Activated T-helper 17 cell treated with anti-CD3 and anti-CD28 coated beads, Interleukin-2, amount 50 U/mL, for 72 hours (primary cell): ENCODE data around the gene MAF. TPM values are rescaled to one million over a fixed set of nuclear protein-coding genes. Genes with fewer than 3 reads are reported as not detected.

Source experiments
- ATAC-seq: fragments of 150-1000 bp; cut with Tn5 transposase; replicated peaks from 2 replicates; pipeline ENCODE4 v1.10.0; 2021; ENCODE audit warnings: mild to moderate bottlenecking, moderate library complexity
- H3K27ac Mint-ChIP-seq: one replicate; pipeline ENCODE4 v1.8.0; 2022; ENCODE audit warnings: mixed read lengths
- H3K27me3 Mint-ChIP-seq: one replicate; pipeline ENCODE4 v1.8.0; 2022; ENCODE audit warnings: mixed read lengths
- H3K36me3 Mint-ChIP-seq: one replicate; pipeline ENCODE4 v1.8.0; 2022; ENCODE audit warnings: low read depth, mild to moderate bottlenecking, mixed read lengths
- H3K4me1 Mint-ChIP-seq: one replicate; pipeline ENCODE4 v1.8.0; 2022; ENCODE audit warnings: mixed read lengths
- H3K4me3 Mint-ChIP-seq: one replicate; pipeline ENCODE4 v1.8.0; 2022; ENCODE audit warnings: mild to moderate bottlenecking, mixed read lengths
- H3K9me3 Mint-ChIP-seq: one replicate; pipeline ENCODE4 v1.8.0; 2022; ENCODE audit warnings: mixed read lengths
- total RNA-seq, 2 donors: library from RNA; stranded (reverse); gene quantifications; one replicate each; pipeline ENCODE4 v1.2.3, GENCODE V29; 2022

Gene MAF
- total RNA-seq, 2 donors from 2014 or later, result 173 to 375 TPM

DNA sequence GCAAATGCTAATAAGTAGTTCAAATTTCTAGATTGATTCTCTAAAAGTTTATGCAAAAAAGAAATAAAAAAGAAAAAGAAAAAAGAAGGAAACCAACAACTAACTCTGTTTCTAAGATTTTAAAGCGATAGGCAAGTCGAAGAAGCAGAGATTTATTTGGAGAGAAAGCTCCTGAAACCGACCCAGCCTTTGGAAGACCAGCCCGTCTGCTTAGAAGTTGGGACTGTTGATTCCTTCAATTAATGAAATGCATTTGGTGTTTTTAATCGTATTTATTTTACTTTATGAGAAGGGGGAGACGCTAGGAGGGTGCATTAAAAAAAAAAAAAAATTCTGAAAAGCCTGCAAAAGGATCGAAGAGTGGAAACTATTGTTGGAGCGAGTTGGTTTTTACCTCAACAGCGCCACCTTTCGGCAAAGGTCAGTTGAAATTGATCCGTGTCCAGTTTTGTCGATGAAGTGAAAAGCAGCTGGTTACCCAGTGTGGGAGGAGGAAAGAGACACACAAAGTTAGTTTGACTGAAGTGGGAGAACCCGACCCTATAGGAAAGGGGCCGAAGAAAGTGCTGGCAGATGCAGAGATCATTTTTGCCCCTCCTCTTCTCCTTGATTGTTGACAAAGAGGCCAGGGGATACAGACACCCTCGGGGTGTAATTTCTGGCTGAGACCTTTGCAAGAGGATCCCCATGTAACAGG lies 1.5 kb upstream of the MAF start:
- Mint-ChIP-seq H3K27me3 (no peaks in the 10 kb centered on the region), H3K9me3 (no peaks in the 10 kb centered on the region), H3K27ac (peak overlapping the region; percentile 99), H3K4me1 (peaks cover 28% of the 10 kb centered on the region), H3K36me3 (peaks cover 62% of the 10 kb centered on the region), H3K4me3 (peak overlapping the region; percentile 87)
- peak; percentile 20 for ATAC-seq

DNA sequence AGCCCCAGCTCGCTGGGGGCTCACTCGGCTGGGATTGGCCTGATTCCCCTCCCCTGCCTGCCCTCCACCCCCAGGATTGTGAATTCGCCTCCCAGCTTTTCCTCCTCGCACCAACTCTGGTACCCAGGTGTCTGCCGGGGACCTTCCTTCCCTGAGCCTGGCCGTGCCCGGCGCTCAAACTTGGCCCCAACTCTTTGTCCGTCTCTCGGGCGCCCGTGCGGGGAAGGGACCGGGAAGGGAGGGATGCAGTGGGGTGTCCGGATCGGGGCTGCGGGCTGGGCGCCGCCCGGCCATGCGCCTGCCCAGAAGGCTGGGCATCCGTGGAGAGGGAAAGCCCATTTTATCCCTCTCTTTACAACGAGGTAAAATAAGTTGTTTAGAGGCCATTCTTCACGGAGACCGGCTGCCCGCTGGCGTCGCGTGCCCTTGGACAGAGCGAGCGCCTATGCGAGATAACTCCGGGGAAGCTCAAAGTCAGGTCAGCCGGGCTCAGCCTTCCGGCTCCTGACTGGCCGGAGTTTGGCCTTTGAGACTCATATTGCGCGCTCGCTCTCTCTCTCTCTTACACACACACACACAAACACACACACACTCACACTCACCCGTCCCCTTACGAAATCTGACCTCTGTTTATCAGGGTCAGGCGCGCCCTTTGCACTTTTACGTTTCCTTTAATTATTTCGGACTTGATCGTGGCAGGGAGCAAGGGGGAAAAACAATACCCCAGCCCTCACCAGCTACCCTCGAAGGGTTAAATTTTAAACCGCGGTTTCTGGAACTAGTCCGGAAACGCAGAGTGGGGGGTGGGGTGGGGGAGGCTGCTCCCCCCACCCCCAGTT lies 774 bp upstream of the MAF start:
- Mint-ChIP-seq H3K4me3 (peak overlapping the region; percentile 87), H3K27me3 (no peaks in the 10 kb centered on the region), H3K36me3 (peaks cover 70% of the 10 kb centered on the region), H3K4me1 (peaks cover 28% of the 10 kb centered on the region), H3K9me3 (no peaks in the 10 kb centered on the region), H3K27ac (peak overlapping the region; percentile 99)
- peak; percentile 3 for ATAC-seq

DNA sequence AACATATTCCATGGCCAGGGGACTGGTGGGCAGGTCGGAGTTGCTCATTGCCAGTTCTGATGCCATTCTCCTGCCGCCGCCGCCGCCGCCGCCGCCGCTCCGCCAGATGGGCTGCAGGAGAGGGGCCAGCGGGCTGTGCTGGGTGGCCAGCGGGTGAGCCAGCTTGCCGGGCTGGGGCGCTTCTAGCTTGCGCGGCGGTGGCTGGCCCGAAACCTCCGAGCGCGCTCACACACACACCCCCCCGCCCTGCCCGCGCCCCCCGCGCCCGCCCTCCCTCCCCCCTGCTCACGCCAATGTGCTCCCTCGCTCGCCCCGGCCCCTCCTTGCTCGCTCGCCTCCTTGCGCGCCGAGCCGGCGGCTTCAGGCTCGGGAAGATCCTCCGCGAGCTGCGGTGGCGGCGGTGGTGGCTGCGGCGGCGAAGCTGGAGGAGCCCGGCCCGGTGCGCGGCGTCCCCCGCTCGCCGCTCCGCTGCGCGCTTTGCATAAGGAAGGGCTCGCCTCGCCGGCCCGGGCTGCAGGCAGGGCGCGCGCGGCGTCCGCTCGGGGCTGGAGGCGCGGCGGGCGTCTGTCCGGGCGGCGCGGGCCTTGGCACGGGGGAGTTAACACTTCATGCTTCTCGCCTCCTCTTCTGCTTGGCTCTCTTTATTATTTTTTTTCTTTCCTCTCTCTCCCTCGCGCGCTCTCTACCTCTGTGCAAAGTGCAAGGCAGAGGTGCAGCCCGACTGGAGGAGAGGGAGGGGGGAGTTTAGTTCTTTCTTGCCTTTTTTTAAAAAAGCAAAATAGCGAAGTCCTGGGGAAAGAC lies 500 bp downstream of the MAF start:
- peak; percentile 23 for ATAC-seq
- H3K36me3 Mint-ChIP-seq, result peaks cover 83% of the 10 kb centered on the region

DNA sequence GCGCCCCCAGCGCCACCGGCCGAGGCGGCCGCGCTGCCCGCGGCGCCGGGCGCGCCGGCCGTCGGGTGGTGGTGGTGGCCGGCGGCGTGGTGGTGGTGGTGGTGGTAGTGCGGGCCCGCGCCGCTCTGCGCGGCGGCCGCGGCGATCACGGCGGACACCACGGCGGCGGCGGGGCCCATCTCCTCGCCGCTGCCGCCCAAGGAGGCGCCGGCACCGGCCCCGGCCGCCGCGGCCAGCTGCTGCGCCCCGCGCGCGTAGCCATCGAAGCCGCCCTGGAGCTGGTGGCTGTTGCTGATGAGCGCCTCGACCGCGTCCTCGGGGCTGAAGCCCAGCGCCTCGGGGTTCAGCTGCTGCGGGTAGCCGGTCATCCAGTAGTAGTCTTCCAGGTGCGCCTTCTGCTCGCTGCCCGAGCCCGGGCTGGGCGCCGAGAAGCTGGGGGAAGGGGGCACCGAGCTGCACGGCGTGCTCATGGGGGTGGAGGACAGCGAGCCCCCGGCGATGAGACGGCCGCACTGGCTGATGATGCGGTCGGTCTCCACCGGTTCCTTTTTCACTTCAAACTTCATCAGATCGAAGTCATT lies 1.2 kb downstream of the MAF start:
- Mint-ChIP-seq H3K36me3 (peaks cover 90% of the 10 kb centered on the region), H3K27ac (peak overlapping the region; percentile 99), H3K9me3 (no peaks in the 10 kb centered on the region), H3K27me3 (no peaks in the 10 kb centered on the region), H3K4me3 (peak overlapping the region; percentile 87), H3K4me1 (peaks cover 19% of the 10 kb centered on the region)
- ATAC-seq, result no peak

More for the DNA sequence above, 500 bp downstream of the MAF start:
- H3K27ac Mint-ChIP-seq, result peak overlapping the region; percentile 99
- no peaks in the 10 kb centered on the region for H3K27me3 Mint-ChIP-seq
- H3K9me3 Mint-ChIP-seq, result no peaks in the 10 kb centered on the region
- H3K4me3 Mint-ChIP-seq, result peak overlapping the region; percentile 87
- peaks cover 18% of the 10 kb centered on the region for H3K4me1 Mint-ChIP-seq

DNA sequence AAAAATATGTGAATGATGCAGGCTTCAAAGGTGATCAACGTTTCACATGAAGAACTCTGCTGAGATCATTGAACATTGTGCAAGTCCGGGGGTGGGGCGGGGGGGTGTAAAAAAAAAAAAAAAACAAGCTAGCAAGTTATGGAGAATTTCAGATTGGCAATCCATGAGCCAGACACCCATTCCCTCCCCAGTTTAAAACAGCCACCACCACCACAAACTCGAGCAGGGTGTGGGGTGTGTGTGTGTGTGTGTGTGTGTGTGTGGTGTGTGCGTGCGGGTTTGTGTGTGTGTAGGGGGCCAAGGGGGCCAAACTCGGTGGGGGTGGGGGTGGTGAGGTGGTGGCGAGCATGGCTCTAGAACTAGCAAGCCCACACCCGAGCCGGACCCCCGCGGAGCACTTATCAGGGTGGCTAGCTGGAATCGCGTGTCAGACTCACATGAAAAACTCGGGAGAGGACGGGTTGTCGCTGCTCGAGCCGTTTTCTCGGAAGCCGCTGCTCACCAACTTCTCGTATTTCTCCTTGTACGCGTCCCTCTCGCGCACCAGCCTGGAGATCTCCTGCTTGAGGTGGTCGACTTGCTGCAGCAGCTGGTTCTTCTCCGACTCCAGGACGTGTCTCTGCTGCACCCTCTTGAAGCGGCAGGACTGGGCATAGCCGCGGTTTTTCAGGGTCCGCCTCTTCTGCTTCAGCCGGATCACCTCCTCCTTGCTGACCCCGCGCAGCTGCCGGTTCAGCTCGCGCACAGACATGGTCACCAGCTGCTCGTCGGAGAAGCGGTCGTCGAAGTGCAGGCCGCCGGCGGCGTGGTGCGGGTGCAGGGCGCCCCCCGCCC lies 2.0 kb downstream of the MAF start:
- peaks cover 91% of the 10 kb centered on the region for H3K36me3 Mint-ChIP-seq
- H3K4me3 Mint-ChIP-seq, result peak overlapping the region; percentile 87
- peaks cover 12% of the 10 kb centered on the region for H3K4me1 Mint-ChIP-seq
- H3K9me3 Mint-ChIP-seq, result no peaks in the 10 kb centered on the region
- no peak for ATAC-seq
- no peaks in the 10 kb centered on the region for H3K27me3 Mint-ChIP-seq
- peak overlapping the region; percentile 90 for H3K27ac Mint-ChIP-seq

DNA sequence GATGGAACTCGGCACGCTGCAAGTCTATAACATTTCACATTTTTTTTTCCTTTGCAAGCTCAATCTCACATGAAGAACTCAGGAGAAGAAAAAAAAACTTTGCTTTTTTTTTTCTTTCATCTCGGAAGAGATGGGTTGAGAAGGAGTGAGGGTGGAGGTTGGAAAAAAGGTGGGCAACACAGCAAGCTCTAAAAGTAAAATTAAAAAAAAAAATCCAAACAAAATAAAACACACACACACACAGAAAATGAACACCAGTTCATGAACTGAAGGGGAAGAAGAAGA lies 2.5 kb downstream of the MAF start:
- Mint-ChIP-seq H3K4me3 (peak overlapping the region; percentile 87), H3K9me3 (no peaks in the 10 kb centered on the region), H3K36me3 (peaks cover 95% of the 10 kb centered on the region), H3K27ac (peak overlapping the region; percentile 90), H3K27me3 (no peaks in the 10 kb centered on the region), H3K4me1 (peaks cover 16% of the 10 kb centered on the region)
- ATAC-seq, result no peak

DNA sequence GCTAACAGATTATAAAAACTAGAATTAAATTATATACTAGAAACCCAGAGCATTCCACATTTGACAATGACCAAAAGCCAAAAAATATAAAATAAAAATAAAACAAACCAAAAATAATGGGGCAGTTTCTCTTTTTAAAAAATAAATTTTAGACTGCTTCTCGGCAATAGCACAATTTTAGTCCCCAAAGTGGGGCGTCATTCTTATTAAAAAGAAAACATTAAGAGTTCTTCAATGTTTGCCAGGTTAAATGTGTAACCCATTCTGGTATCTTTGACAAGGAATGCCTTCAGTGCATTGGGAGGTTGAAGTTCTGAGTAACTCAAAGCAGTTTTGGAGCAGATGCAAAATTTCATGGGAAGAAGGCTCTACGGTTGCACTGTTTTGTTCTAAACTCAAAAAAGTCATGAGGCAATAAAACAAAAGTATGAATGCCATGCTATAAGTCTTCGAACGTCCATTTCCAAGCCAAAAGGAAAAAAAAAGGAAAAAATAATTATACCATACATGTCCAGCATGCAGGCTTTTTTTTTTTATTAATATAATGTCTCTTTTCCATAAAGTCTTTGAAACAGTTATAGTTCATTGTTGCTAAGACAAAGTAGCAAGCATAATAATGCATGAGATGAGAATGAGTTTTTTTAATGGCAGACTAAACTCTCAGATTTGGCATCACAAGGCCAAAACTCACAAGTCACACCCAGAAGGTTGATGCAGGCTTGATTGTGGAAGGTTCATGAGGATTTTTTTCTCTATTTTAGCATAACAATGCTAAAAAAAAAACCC lies 3.1 kb downstream of the MAF start:
- Mint-ChIP-seq H3K4me3 (peak overlapping the region; percentile 87), H3K36me3 (peaks cover 95% of the 10 kb centered on the region), H3K4me1 (peaks cover 12% of the 10 kb centered on the region), H3K9me3 (no peaks in the 10 kb centered on the region), H3K27ac (peak overlapping the region; percentile 90), H3K27me3 (no peaks in the 10 kb centered on the region)
- no peak for ATAC-seq

DNA sequence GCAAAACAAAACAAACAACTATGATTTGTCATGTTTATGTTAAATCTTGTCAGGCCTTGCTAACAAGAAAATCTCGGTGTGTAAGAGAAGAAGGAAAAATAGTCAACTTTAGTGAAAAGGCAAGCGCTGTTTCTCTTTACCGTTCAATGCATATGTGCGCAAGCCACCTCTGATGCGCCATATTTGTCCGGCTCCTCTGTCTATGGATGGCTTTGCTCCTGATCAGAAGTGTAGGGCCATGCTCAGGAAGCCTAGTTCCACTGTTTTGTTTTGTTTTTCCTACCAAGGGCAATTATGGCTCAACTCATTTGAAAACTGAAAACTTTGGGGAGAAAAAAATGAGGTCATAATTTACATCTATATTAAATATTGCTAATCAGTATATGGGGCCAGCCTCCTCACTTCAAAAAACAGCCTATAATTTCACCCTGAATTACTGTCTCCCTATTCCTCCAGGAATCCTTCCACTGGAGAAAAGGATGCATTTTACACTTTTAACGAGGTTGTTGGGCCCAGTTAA lies 4.5 kb downstream of the MAF start:
- Mint-ChIP-seq H3K27me3 (no peaks in the 10 kb centered on the region), H3K27ac (peak overlapping the region; percentile 90), H3K4me3 (peak overlapping the region; percentile 87), H3K4me1 (peaks cover 16% of the 10 kb centered on the region), H3K36me3 (peaks cover 97% of the 10 kb centered on the region), H3K9me3 (no peaks in the 10 kb centered on the region)
- ATAC-seq, result peak; percentile 21

DNA sequence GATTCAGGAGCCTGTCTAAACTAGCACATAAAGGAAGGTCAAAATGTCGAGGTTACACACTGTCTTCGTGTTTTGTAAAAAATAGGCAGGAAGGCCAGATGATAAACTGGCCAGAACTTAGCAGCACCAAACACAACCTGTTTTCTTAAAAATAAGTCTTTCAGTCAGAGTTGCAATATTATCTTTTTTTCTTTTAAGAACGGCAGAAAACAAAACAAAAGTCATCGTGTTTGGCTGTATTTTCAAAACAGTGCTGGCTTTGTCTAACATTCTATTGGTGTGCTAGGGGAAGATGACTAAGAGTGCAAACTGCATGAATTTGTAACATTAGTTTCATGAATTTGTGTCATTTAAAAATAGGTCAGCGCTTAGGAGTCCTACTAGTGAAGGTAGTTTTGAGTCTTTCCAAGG lies 5.3 kb downstream of the MAF start:
- peak overlapping the region; percentile 90 for H3K27ac Mint-ChIP-seq
- H3K4me1 Mint-ChIP-seq, result peaks cover 16% of the 10 kb centered on the region
- H3K27me3 Mint-ChIP-seq, result no peaks in the 10 kb centered on the region
- ATAC-seq, result peak; percentile 55
- H3K36me3 Mint-ChIP-seq, result peaks cover 90% of the 10 kb centered on the region
- H3K4me3 Mint-ChIP-seq, result peak overlapping the region; percentile 87
- H3K9me3 Mint-ChIP-seq, result no peaks in the 10 kb centered on the region

DNA sequence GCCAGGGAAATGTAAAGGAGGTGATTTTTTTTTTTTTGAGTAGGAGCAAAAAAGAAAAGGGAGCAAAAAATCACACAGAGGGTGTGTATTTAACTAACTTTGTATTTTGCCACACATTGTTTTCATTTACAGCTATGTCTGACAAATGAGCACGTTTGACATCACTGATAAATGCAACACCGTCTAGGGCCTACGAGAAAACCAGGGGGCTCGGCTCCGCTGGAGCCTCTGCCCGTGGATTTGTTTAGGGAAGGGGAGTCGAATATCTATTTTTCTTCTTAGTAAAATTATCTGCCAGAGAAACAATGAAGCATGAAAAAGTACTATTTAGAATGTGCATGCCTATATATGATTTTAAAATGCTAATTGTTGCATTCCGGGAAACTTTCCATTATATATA lies 6.8 kb downstream of the MAF start:
- peaks cover 79% of the 10 kb centered on the region for H3K36me3 Mint-ChIP-seq
- peaks cover 16% of the 10 kb centered on the region for H3K4me1 Mint-ChIP-seq
- H3K4me3 Mint-ChIP-seq, result peak overlapping the region; percentile 87
- no peaks in the 10 kb centered on the region for H3K9me3 Mint-ChIP-seq
- ATAC-seq, result no peak
- H3K27me3 Mint-ChIP-seq, result no peaks in the 10 kb centered on the region
- H3K27ac Mint-ChIP-seq, result peak overlapping the region; percentile 90

DNA sequence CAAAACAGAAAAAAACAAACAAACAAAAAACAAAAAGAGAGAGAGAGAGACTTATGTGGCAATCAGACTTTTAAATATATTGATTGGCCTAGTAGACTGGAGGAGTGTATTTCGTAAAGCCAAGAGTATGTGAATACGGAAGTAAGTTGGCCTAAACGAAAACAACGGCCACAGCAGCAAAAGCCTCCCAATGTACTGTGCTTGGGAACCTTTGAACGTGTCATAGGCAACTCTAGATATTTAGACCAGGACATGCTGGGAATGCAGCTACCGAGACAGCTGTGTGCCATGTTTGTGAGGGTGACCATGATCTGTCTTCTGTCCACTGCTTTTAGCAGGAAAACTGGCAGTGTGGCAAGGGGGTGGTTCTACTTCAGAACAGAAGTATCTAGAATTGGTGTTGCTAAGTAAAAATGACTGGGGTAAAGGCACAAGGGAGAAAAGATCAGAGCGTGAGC lies 7.4 kb downstream of the MAF start:
- Mint-ChIP-seq H3K9me3 (no peaks in the 10 kb centered on the region), H3K4me3 (peak overlapping the region; percentile 87), H3K4me1 (peaks cover 16% of the 10 kb centered on the region), H3K27me3 (no peaks in the 10 kb centered on the region), H3K27ac (peak overlapping the region; percentile 90), H3K36me3 (peaks cover 72% of the 10 kb centered on the region)
- peak; percentile 37 for ATAC-seq

DNA sequence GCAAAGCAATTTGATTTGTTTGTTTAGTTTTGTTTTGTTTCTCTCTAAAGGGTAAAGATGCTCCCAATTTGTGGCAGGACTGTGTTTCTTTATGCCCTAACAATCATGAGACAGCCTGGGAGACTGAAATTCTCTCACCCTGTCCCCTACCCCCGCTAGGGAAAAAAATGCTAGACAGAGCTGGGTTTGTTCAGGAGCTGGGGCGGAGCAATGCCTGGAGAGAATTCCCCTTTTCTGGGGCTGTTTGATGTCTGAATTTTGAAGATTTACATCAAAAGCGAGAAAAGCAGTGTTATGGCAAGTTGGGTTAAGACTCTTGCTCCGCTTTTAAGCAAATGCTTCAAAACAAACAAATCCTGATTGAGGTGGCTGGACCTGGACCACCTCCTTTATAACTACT lies 8.4 kb downstream of the MAF start:
- H3K4me1 Mint-ChIP-seq, result peaks cover 16% of the 10 kb centered on the region
- peak overlapping the region; percentile 90 for H3K27ac Mint-ChIP-seq
- no peak for ATAC-seq
- peaks cover 63% of the 10 kb centered on the region for H3K36me3 Mint-ChIP-seq
- H3K9me3 Mint-ChIP-seq, result no peaks in the 10 kb centered on the region
- peak overlapping the region; percentile 87 for H3K4me3 Mint-ChIP-seq
- no peaks in the 10 kb centered on the region for H3K27me3 Mint-ChIP-seq
